GM20000 (cell line): ENCODE measurements around the gene MAGI1.

Source experiments
- DNase-seq: peaks from one replicate; pipeline ENCODE4 v3.0.0; 2012; ENCODE audit warnings: low spot score
- TF ChIP-seq, protein P1 (sequence below): IDR thresholded peaks from 2 replicates; pipeline ENCODE4 v1.5.1; 2012; ENCODE audit warnings: mild to moderate bottlenecking, control low read depth; ENCODE audit errors: extremely low read depth, missing control alignments

MAGI1 gene

DNA sequence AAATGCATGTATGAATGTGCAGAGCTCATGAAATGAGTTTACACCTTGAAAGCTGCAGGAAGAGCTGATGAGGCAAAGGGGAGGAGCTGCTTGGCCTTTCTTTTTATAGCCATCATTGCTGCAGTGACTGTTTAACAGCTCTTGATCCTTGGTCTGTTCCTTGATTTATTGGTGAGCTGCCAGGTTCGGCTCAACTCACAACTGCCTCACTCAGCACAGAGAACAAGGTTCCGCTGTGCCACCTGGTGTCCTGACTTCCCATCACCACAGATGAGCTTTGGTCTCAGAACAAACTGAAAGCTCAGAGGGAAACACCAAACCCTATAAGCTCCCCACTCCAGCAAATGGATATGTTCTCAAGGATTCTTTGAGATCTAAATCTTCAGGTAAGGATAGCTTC is 626.1 kb downstream of the MAGI1 start:
- DNase-seq = no peak

DNA sequence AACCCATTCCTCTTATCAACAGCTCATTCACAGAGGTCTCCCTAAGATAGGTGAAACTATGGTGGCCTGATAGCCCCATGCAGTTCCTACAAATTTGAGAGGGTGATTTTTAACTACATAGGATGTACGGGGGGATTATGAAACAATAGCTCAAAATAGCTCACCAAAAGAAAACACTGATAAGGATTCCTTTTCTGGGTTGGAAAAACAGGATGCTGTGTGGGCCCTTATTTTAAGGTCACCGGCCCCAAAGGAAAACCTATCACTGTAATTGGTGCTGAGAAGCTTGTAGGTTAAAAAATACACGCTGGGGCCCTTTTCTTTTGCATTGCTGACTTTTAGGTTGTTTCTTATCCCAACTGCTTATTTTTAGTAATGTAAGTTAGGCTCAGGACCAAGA is 627.4 kb downstream of the MAGI1 start:
- no peak for DNase-seq
- TF ChIP-seq, protein P1, sequence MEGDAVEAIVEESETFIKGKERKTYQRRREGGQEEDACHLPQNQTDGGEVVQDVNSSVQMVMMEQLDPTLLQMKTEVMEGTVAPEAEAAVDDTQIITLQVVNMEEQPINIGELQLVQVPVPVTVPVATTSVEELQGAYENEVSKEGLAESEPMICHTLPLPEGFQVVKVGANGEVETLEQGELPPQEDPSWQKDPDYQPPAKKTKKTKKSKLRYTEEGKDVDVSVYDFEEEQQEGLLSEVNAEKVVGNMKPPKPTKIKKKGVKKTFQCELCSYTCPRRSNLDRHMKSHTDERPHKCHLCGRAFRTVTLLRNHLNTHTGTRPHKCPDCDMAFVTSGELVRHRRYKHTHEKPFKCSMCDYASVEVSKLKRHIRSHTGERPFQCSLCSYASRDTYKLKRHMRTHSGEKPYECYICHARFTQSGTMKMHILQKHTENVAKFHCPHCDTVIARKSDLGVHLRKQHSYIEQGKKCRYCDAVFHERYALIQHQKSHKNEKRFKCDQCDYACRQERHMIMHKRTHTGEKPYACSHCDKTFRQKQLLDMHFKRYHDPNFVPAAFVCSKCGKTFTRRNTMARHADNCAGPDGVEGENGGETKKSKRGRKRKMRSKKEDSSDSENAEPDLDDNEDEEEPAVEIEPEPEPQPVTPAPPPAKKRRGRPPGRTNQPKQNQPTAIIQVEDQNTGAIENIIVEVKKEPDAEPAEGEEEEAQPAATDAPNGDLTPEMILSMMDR = no peak

More for the DNA sequence above, 626.1 kb downstream of the MAGI1 start:
- TF ChIP-seq, protein P1 = no peak

DNA sequence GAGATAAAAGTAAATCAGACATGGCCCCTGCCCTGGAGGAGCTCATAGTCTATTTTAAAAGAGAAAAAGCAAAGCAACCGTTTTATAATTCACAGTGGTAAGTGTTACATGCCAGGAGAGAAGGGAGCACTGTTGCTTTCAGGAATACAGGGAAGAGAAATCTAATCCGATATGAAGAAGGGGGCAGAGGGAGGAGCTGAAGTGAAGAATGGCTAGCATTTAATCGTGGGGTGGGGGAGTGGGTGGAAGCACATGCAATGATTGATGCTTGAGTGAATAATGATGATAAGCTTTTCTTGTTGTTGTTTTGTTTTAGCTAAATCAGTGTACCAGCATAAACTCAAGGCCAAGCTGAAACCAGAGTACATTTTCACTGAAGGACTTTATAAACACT is 629.5 kb downstream of the MAGI1 start:
- TF ChIP-seq, protein P1 = no peak
- DNase-seq = no peak

DNA sequence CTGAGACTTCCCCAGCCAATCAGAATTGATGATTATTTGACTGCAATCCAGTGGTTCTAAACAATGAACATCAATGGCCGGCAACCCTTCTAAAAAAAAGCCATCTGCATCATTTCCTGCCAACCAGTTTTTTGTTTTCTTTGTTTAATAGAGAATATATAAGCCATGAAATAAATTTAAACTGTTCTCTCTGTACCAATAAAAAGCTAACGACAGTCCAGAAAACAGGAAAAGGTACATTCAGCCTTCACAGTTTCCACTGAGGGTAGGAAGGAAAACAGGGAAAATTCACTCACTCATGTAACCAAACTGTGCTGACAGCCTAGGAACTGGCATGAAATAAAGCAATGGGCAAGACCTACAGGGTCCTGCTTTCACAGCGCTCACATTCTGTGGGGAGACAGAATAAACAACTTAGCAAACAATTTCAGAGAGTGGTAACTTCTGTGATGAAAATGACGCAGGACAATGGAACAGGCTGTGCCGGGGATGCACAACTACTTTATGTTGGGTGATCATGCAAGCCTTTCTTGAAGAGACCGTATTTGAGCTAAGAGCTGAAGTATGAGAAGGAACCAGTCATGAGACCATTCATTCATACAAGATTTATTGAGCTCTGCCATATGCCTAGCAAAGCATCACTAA is 630.1 kb downstream of the MAGI1 start:
- DNase-seq = no peak
- TF ChIP-seq, protein P1 = no peak

DNA sequence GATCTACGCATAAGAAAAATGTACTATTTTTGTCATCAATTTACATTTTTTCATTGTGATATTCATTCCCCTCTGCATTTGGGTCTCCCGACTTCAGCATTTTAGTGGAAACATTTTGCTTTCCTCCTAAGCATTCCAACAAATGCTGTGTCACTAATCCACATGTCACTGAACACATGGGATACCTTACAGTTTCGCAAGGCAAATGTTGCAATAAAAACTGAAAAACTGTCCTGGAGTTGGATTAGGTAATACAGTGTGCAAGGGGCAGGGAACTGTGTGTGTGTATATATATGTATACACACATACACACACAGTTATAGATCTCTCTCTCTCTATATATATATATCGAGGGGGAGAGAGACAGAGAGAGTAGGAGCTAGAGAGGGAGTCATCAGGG is 632.2 kb downstream of the MAGI1 start:
- TF ChIP-seq, protein P1 = no peak

DNA sequence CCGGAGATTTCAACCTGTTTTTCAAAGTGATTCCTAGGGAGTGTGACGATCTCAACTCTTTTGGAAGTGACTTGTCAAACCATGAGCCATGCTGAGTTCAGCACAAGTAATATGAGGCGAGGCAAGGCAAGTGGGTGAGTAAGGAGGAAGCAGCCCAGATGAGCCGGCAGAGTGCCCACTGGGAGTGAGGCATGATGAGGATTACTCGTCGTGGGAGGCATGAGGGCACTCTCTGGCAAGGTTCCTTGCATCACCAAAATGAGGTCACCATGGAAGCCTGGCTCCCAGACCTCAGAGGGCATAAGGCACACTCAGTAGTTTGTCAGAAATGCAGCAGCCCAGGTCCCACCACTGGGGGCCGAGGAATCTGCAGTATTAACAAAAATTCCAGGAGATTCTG is 636.1 kb downstream of the MAGI1 start:
- DNase-seq = no peak

More for the DNA sequence above, 632.2 kb downstream of the MAGI1 start:
- no peak for DNase-seq

More for the DNA sequence above, 636.1 kb downstream of the MAGI1 start:
- TF ChIP-seq, protein P1 = no peak
